Esophagus squamous epithelium (tissue), 5 donors: ENCODE results near the gene RNF149. TPM values are rescaled to one million over a fixed set of nuclear protein-coding genes. Genes with fewer than 3 reads are reported as not detected.
A peak's percentile ranks its signal among the peaks of the same experiment; 100 is the strongest.

ENCODE experiments used
- DNase-seq: peaks from one replicate; lab custom pipeline; 2025; lab: John Stamatoyannopoulos, UW
- H3K27ac ChIP-seq, 4 donors: fragments of 200-600 bp; sonication (generic); one replicate each; pipeline ENCODE4 v1.5.1; 2016 to 2019; ENCODE audit warnings: mild to moderate bottlenecking in 1 of 4
- H3K27me3 ChIP-seq, 4 donors: fragments of 200-600 bp; sonication (generic); 1 replicate in 3 of 4; 2 replicates in 1 of 4; pipeline versions ENCODE4 v1.5.1 to v1.6.0; 2017 to 2021; ENCODE audit warnings: antibody characterized with exemption in 1 of 4
- H3K36me3 ChIP-seq, 3 donors: fragments of 200-600 bp; sonication (generic); one replicate each; pipeline ENCODE4 v1.5.1; 2016 to 2019
- H3K4me1 ChIP-seq, 3 donors: fragments of 200-600 bp; sonication (generic); one replicate each; pipeline ENCODE4 v1.5.1; 2017 to 2019
- H3K4me3 ChIP-seq, 4 donors: fragments of 200-600 bp; sonication (generic); 1 replicate in 3 of 4; 2 replicates in 1 of 4; pipeline ENCODE4 v1.5.1; 2016 to 2019; ENCODE audit warnings: mild to moderate bottlenecking in 2 of 4, moderate library complexity in 1 of 4
- H3K9me3 ChIP-seq, 3 donors: fragments of 200-600 bp; sonication (generic); one replicate each; pipeline ENCODE4 v1.5.1; 2016 to 2019
- CTCF ChIP-seq, 6 experiments: fragments of 450-650 bp in 4 of 6; fragments of 200-600 bp in 2 of 6; sonication (generic) in 2 of 6; IDR thresholded peaks; one replicate each; pipeline ENCODE4 v1.5.1; 2016 to 2019; ENCODE audit warnings: antibody characterized with exemption in 6 of 6, mild to moderate bottlenecking in 4 of 6, moderate library complexity in 4 of 6
- POLR2A ChIP-seq, 4 donors: fragments of 450-650 bp; IDR thresholded peaks; one replicate each; pipeline ENCODE4 v1.6.1; 2017; ENCODE audit warnings: antibody characterized with exemption in 4 of 4, mild to moderate bottlenecking in 4 of 4, moderate library complexity in 3 of 4
- WGBS, 2 donors: methylation state at CpG; one replicate each; pipeline ENCODE4 v1.1.5; 2018; 5-methylcytosine and 5-hydroxymethylcytosine counted together
- intact Hi-C: fragments of 100-400 bp; cut with DNase I; formaldehyde crosslinking; loops from one replicate; pipeline ENCODE4 v1.15.0; 2022
- total RNA-seq, 4 donors: library from RNA; depleted of rRNA; stranded (reverse); fragments of >200 nt; gene quantifications; one replicate each; pipeline ENCODE4 v1.1.0, GENCODE V29; 2016
- donor health status: DM: yes; HTN: yes; CAD: no.

Gene RNF149
- total RNA-seq, 4 donors from 2014 or later: 80.3 to 117 (median 110) TPM

GRCh38 chr2:101281482-101281881, 27.0 kb downstream of the RNF149 start:
- DNase-seq: no peak
- intact Hi-C loops: no loop called here
- no peaks in the 10 kb centered on the region for H3K27me3 ChIP-seq
- no peaks in the 10 kb centered on the region for H3K4me1 ChIP-seq
- no peak overlapping the region for H3K27ac ChIP-seq
- no peak for TF ChIP-seq POLR2A (IDR thresholded peaks at IDR 0.05)
- no peak for TF ChIP-seq CTCF (IDR thresholded peaks at IDR 0.05)
- H3K4me3 ChIP-seq: no peak overlapping the region
- 95 to 100% methylated on average over 4 of the region's 4 CpGs for WGBS, 2 donors
- H3K9me3 ChIP-seq: no peaks in the 10 kb centered on the region
- peaks cover 5 to 100% (median 43%) of the 10 kb centered on the region in 3 donors for H3K36me3 ChIP-seq

- 85 to 89% methylated on average over 3 of the region's 3 CpGs for WGBS, 2 donors
- TF ChIP-seq CTCF (IDR thresholded peaks at IDR 0.05) (no peak), POLR2A (IDR thresholded peaks at IDR 0.05) (no peak)
- intact Hi-C loops: no loop called here
- Histone ChIP-seq H3K36me3 (peaks cover 8 to 99% (median 51%) of the 10 kb centered on the region in 3 donors), H3K4me3 (no peak overlapping the region), H3K9me3 (no peaks in the 10 kb centered on the region), H3K4me1 (no peaks in the 10 kb centered on the region), H3K27ac (no peak overlapping the region), H3K27me3 (no peaks in the 10 kb centered on the region)
- no peak for DNase-seq
Measured at GRCh38 chr2:101278925-101279324, 29.6 kb downstream of the RNF149 start.

GRCh38 chr2:101277111-101277510, 31.4 kb downstream of the RNF149 start:
- Histone ChIP-seq H3K4me3 (no peak overlapping the region), H3K27ac (no peak overlapping the region), H3K27me3 (no peaks in the 10 kb centered on the region), H3K4me1 (no peaks in the 10 kb centered on the region), H3K9me3 (no peaks in the 10 kb centered on the region), H3K36me3 (peaks cover 5 to 99% (median 48%) of the 10 kb centered on the region in 3 donors)
- 44 to 54% methylated on average over 7 of the region's 7 CpGs for WGBS, 2 donors
- intact Hi-C loops: no loop called here
- TF ChIP-seq CTCF (IDR thresholded peaks at IDR 0.05): peak in 2 of 6 experiments; percentile 25 to 44
- no peak for TF ChIP-seq POLR2A (IDR thresholded peaks at IDR 0.05)
- no peak for DNase-seq

DNA sequence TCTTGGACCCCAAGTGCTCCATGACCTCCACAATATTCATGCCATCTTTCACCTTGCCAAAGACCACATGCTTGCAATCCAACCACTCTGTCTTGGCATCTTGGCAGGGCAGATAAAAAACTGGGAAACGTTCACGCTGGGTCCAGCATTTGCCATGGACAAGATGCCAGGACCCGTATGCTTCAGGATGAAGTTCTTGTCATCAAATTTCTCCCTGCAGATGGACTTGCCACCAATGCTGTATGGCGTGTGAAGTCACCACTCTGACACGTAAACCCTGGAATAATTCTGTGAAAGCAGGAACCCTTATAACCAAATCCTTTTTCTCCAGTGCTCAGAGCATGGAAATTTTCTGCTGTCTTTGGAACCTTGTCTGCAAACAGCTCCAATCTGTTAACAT, 34.4 kb downstream of the RNF149 start:
- no peak overlapping the region for H3K27ac ChIP-seq

GRCh38 chr2:101273056-101273455, 35.4 kb downstream of the RNF149 start:
- peaks cover 9 to 99% (median 41%) of the 10 kb centered on the region in 3 donors for H3K36me3 ChIP-seq
- no peaks in the 10 kb centered on the region for H3K9me3 ChIP-seq
- no peak for DNase-seq
- TF ChIP-seq POLR2A (IDR thresholded peaks at IDR 0.05): no peak
- no peak for TF ChIP-seq CTCF (IDR thresholded peaks at IDR 0.05)
- no peak overlapping the region for H3K4me3 ChIP-seq
- intact Hi-C loops: no loop called here
- no peaks in the 10 kb centered on the region for H3K27me3 ChIP-seq
- no peaks in the 10 kb centered on the region for H3K4me1 ChIP-seq
- 83 to 89% methylated on average over 5 to 8 of the region's 8 CpGs for whole genome bisulfite sequencing, 2 donors
- no peak overlapping the region for H3K27ac ChIP-seq

More for the DNA sequence above, 34.4 kb downstream of the RNF149 start:
- no peaks in the 10 kb centered on the region for H3K4me1 ChIP-seq
- no peak for TF ChIP-seq CTCF (IDR thresholded peaks at IDR 0.05)
- WGBS, 2 donors: 88 to 92% methylated on average over 5 of the region's 5 CpGs
- H3K9me3 ChIP-seq: no peaks in the 10 kb centered on the region
- H3K36me3 ChIP-seq: peaks cover 5 to 99% (median 42%) of the 10 kb centered on the region in 3 donors
- H3K27me3 ChIP-seq: no peaks in the 10 kb centered on the region
- intact Hi-C loops: no loop called here
- H3K4me3 ChIP-seq: no peak overlapping the region
- DNase-seq: no peak
